GM19468 (cell line): ENCODE results near the gene FCER2.
A peak's percentile ranks its signal among the peaks of the same experiment; 100 is the strongest.

Source experiments
- ATAC-seq: cut with Tn5 transposase; IDR thresholded peaks from one replicate; pipeline ENCODE4 v1.9.1; 2021; ENCODE audit warnings: mild to moderate bottlenecking, moderate library complexity, moderate number of reproducible peaks; ENCODE audit not compliant: unreplicated experiment; ENCODE audit errors: extremely low read depth

The FCER2 gene

DNA sequence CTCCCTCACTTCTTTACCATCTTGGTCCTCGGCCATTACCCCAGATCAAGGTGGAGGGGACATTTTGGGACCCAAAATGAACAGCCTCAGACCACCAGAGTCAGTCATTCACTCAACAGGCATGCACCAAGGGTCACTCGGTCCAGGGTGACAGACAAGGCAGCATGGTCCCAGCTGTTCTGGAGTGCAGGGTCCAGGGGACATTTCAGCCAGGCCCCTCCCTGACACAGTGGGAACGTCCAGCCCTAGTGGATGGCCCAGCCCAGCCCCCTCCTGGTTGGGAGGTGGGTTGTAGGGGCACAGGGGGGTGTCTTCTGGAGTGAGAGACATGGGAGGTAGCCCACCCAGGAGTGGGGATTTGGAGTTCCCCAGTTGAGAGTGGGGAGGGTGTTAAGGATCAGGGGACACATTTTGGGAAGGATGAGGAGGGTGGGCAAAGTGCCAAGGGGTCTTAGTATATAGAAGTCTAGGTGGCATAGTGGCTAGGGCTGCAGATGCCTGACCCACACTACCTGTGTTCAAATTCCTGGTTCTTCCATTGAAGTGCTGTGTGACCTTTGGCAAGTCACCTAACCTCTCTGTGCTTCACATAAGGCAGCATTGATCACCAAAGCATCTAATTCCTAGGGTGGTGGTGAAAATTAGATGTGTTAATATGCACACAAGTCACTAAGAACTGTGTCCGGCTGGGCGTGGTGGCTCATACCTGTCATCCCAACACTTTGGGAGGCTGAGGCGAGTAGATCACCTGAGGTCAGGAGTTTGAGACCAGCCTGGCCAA, 2.5 kb upstream of the FCER2 start:
- no peak for ATAC-seq

DNA sequence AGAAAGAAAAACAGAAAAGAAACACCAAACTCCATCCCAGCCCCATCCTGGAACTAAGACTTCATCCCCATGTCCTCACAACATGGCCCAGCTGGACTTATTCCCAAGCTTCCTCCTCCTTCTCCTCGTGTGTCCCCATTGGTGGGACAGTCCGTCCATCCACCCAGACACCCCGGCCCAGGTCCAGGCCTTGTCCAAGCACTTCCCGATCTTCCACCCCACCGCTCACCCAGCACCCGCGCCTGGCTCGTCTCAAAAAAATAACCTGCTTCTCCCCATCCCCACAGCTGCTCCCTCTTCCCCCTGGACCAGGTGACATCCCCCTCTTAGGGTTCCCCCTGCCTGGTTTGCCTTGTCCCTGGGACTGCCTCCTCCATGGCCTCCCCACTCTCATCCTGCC, 1.4 kb upstream of the FCER2 start:
- no peak for ATAC-seq

DNA sequence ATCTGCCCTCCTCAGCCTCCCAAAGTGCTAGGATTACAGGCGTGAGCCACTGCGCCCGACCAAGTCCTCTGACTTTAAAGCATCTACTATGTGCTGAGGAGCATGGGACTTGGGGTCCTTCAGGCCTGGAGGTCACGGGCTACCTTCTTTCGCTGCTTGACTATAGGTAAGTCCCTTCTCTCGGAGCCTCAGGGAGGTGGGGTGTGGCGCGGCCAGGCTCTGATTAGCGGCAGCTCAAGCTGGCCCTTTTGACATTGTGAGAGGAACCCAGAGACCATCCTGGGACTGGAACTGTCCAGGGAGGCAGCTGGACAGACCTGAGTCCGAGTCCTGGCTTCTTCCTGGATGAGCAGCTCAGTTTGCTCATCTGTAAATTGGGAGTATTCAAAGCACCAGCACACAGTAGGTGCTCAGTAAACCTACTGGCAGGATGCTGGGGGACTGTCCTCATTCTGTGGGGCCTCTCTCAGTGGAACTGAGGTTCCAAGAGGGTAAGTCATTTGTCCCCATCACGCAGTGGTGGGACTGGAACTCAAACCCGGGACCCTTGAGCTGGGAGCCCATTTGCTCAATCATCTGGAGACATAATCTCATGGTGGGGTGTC, 780 bp downstream of the FCER2 start:
- ATAC-seq, result no peak

DNA sequence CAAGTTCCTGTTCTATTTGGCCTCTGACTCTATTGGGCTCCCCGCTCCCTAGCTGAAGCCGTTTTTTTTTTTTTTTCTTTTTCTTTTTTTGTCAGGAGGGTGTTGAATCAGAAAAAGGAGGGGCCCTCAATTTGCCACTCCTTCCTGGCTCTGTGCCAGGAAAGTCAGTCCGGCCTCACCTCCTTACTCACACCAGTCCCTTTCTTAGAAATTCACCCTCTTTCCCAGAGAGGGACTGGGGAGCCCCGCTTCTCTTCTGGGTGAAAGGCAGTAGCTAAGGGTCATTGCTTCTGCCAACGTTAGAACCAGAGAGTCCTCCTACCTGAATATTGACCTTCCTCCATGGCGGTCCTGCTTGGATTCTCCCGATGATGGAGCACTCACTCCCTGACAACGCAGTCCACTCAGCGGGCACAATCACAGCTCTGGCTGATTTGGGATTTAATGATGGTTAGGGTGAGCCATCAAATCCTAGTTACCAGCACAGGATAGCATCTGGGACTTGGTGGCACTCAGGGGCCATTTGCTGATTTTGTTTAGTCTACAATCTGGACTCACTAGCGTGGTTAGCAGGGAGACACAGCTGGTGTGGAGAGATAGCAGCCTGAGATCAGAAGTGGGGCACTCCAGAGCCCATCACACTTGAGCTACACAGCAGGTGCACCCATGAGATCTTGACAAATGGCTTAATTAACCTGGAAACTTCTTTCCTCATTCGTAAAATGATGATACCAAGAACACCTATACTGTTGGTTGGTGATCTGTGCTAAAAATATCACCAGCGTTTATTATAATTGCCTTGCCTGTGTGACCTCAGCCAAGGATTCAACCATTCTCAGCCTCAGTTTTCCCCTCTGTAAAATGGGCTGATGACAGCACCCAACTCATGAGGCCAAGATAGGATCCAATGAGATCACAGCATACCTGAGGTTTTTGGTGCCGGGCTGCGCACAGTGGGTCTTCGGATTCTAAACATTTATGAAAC, 2.2 kb downstream of the FCER2 start:
- no peak for ATAC-seq

DNA sequence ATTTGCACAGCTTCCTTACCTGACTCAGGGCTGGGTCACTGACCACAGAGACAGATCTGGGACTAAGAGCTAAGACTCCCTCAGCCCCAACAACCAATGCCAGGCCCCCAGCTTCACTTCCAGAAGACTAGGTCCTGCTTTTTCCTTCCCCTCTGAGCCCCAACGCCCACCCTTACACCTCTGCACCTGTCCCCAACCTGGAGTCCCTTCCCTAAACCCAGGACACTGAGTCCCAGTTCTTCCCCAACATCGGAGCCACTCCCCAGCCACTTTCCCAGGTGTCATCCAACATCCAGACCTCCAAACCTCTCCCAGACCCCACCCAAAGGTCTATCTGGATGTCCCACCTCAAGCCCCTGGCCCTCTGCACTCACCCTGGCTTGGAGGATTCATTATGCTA, 2.9 kb downstream of the FCER2 start:
- ATAC-seq, result no peak

DNA sequence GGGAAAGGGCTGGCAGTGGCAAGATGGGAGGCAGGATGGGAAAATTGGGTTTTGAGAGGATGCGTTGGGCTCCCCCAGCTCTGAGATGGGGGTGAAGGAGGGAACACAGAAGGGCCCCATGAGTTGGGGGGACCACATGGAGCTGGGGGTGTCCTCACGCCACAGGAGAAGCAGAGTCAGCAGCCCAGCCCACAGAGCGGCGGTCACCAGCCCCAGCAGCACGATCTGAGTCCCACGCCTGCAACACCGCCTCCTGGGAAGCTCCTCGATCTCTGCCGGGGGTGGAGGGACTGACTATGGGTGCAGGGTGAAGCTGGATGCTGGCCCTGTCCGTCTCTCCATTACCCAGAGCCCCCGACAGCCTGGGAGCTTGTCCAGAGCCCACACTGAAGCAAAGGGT, 3.3 kb downstream of the FCER2 start:
- ATAC-seq, result no peak

DNA sequence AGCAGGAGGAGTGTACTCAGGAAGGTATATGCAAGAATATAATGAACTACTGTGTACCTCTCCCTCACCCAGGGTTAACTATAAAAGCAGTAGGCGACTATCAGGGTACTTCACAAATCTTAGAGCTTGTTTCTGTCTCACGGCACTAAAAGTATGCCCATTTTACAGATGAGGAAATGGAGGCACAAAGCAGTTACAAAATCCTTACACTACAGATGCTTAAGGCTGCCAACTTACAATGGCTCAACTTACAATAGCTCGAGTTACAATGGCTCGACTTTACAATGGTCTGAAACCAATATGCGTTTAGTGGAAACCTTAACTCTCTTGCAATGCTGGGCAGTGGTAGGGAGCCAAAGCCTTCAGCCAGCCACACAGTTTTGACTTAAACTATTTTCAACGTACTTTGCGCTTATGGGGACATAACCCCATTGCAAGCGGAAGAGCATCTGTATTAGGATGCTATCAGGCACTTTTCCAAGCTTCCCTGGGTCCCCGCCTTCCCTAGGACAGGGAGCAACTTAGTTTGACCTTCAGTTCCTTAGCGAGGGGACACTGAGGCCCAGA, 4.1 kb downstream of the FCER2 start:
- no peak for ATAC-seq

DNA sequence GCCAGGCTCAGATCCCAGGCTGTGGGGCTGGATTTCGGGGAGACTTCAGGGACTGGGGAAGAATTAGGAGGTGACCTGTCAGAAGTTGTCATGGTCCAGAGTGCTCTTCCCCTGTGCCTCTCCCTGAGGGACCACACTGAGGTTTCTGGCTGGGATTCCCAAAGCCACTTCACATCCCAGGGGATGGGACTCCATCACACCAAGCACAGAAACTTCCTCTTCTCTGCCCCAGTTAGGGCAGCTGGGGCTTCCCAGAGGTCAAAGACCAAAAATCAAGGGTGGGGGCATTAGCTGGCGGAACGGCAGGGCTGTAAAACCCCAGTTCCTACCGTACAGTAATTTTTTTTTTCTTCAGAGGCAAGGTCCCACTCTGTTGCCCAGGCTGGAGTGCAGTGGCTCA, 7.4 kb downstream of the FCER2 start:
- ATAC-seq, result no peak

DNA sequence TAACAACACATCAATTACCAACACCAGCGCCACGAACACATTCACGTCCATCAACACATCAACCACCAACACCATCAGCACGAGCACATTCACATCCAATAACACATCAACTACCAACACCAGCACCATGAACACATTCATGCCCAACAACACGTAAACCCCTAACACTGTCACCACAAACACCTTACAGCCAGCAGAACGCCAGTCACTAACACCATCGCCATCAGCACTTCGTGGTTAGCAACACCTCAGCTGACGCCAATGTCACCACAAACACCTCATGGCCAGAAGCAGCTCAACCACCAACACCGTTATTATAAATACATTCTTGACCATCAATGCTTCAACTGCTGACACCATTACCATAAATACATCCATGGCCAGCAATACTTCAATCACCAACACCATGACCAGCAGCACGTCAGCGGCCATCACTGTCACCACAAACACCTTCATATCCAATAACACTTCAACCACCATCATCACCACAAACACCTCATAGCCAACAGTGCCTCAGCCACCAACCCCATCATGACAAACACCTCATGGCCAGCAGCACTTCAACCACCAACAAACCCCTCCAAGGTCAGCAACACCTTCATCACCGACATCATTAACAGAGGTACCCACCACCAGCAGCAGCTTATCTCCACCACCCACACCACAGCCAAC, 9.4 kb downstream of the FCER2 start:
- no peak for ATAC-seq

DNA sequence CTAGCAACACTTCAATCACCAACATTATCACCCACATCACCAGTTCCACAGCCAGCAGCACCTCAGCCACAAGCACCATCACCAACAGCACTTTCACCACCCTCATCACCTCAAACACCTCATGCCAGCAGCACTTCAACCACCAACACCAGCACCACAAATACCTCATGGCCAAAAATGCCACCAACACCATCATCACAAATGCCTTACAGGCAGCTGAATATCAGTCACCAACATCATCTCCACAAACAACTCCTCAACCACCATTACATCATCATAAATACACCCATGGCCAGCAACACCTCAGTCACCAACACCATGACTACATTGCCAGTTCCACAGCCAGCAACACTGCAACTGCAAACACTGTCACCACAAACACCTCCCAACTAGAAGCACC, 10.4 kb downstream of the FCER2 start:
- ATAC-seq, result no peak

DNA sequence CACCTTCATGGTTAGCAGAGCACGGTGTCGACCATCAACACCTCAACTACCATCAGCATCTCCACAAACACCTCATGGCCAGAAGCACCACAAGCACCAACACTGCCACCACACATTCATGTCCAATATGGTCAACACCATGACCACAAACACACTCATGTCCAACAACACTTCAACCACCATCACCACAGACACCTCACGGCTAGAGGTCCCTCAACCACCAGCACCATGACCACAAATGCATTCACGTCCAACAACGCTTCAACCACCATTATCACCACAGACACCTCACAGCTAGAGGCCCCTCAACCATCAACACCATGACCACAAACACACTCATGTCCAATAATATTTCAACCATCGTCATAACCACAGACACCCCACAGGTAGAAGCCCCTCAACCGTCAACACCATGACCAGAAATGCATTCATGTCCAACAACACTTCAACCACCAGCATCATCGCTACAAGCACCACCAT, 11.1 kb downstream of the FCER2 start:
- no peak for ATAC-seq

DNA sequence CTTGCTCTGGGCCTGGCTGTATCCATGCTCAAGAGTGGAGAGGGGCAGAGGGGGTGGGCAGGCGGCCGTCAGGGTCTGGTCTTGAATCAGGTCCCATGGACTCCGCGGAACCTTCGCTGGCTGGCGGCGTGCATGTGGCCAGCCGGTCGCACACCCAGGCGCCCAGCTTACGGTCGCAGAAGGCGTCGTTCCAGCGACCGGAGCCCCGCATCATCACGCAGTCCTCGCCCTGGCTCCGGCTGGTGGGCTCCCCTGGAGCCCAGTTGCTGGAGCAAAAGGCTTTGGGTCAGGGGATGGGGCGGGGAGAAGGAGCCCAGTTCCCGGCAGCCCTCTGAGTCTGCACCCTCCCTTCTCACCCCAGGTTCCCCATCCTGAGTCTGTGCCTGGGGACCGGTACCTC, 12.8 kb downstream of the FCER2 start:
- no peak for ATAC-seq

DNA sequence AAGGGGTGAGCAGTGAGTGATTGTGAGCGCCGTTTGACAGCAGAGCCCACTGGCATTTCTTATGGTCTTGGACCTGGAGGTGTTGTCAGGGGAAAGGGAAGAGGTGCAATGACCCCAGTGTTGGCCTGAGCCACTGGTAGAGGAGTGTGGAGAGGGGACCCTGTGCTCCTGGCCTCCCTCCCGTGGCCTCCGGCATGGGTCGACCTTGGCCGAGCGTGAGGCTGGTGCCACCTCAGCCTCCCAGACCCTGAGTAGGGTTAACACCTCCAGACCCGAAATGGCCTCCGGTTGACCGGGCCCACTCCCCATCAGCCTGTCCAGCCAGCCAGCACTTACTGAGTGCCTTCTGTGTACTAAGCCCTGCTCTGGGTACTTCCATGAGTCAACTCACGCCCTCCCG, 14.8 kb downstream of the FCER2 start:
- ATAC-seq, result no peak

DNA sequence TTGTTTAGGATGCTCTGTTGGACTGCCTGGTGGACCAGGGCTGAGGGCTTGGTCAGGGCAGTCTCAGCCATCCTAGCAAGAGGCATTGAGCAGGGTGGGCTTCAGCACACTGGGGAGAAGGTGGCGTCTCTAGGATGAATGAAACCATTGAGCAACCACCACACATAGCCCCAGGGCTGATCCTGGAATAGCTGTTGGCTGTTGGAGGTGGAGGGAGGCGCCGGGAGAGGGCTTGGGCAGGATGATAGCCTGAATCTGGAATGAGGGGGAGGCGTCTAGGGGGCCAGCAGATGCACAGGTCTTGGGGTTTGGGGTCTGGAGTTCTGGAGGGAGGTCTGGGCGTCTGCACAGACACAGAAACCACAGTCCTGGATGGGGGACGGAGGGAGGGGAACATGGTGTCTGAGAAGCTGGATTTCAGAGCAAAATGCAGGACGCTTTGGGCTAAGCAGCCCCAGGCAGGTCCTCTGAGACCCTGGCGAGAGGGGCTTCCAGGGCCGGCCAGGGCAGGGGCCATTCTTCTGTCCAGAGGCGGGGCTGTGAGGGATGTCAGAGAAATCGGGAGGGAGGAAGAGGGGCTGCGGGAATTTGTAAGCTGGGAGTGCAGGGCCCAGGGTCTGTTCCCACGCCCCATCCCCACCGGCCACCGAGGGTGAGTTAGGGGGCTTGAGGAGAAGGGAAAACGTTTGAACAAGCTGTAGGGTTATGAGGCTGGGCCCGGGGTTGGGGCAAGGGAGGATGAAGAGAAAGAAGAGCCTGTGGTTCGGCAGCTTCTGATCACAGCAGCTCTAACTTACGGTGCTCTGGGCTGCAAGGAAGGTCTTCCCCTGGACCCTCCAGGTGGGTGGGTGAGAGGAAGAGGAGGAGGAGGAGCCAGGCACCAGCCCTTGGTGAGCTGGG, 16.1 kb downstream of the FCER2 start:
- ATAC-seq, result no peak

DNA sequence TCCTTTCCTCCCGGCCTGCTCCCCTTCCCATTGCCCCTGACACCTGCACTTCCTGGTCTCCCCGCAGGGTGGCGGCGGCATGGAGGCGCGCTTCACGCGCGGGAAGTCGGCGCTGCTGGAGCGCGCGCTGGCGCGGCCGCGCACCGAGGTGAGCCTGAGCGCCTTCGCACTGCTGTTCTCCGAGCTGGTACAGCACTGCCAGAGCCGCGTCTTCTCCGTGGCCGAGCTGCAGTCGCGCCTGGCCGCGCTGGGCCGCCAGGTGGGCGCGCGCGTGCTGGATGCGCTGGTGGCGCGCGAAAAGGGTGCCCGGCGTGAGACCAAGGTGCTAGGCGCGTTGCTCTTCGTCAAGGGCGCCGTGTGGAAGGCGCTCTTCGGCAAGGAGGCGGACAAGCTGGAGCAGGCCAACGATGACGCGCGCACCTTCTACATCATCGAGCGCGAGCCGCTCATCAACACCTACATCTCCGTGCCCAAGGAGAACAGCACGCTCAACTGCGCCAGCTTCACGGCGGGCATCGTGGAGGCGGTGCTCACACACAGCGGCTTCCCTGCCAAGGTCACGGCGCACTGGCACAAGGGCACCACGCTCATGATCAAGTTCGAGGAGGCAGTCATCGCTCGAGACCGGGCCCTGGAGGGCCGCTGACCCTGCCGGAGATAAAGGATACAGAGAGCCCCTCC, 19.6 kb downstream of the FCER2 start:
- no peak for ATAC-seq

DNA sequence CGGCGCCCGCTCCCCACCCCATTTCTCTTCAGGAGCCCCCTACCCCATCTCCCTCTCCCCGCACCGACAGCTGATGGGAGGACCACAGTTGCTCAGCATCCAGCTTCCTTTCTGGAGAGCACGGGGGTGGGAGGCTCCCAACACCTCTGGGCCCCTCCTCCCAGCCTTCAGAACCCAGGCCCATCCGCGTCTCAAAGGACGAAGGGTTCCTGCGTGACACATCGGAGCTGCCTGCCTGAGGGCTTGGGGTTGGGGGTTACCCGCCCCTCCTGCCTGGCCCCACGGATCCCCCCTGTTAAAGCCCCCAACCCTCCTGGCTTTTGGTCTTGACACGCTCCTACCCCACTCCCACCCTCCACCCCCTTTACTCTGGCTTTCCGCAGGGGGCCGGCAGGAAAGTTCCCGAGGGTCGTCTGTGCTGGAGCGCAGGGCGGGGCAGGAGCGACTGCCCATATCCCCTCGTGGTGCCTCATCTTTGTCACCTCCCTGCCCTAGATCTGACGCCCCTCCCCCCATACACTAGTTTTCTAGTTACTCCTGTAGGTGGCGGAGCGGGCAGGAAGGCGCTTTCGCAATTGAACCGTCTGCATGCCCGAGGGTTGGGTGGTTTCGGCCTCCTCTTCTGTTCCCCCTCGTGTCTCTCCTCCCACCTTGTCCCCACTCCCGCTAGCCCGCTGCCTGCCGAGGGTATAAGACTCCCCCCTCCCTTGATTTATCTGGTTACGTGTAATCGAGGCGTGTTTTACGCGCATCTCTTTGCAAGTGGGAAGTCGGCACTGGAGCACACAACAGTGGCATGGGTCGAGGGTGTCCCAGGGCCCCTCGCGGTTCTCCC, 20.4 kb downstream of the FCER2 start:
- no peak for ATAC-seq

DNA sequence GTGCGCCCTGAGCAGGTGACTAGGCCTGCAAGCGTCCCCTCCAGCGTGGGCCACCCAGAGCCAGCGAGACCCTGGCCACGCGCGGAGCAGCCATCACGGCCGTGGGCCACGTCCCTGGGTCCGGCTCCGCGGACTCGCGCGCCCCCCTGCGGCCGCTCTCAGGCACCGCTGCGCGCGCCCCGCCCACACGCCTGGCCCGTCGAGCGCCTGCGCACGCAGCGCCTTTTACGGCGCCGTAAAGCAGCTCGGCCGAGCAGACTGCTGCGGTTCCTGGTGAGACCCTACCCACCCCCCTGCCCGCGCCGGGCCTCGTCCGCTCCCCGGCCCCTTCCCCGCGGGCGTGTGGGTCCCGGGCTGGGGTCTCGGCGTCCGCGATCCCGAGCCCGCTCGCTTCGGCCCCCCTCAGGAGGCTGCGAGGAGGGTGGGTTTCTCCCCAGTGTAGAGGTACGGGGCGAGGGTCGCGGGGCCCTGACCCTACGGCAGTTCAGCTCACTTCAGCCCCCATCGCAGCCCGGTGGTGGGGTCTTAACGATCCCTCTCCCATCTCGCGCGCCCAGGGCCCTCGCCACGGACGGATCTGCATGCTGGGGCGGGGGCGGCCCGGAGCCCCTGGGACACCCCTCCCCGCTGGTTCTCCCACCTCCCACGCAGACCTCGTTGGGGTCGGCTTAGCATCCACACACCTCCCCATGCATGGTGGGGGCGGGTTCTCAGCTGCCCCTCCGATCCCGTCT, 21.2 kb downstream of the FCER2 start, which contains the start of gene TRAPPC5:
Gene TRAPPC5, plus strand, starts transcription at position 228 of the 734 bp plus-strand sequence. CDS start 1,421 bp downstream, outside the sequence.
- peak; percentile 13 for ATAC-seq
